ENCODE results near the gene PADI1. TPM values are rescaled to one million over a fixed set of nuclear protein-coding genes. Genes with fewer than 3 reads are reported as not detected.

PADI1 gene
- polyA plus RNA-seq, 1 donor from 2014 or later, result 0.66 TPM

GRCh38 chr1:17243274-17243673 is 38.3 kb downstream of the PADI1 start:
- TF ChIP-seq RAD21 (conservative IDR thresholded peaks at IDR 0.05) (no peak), POLR2AphosphoS5 (IDR thresholded peaks at IDR 0.05) (no peak), EZH2 (IDR thresholded peaks at IDR 0.05; ENCODE audit: borderline replicate concordance, insufficient read depth, low read length, poor library complexity, severe bottlenecking) (no peak), MXI1 (conservative IDR thresholded peaks at IDR 0.05; ENCODE audit: poor library complexity, severe bottlenecking) (no peak), TAF1 (IDR thresholded peaks at IDR 0.05; ENCODE audit: low read depth) (no peak), EP300 (conservative IDR thresholded peaks at IDR 0.05; ENCODE audit: poor library complexity, severe bottlenecking) (no peak), CTCF (IDR thresholded peaks at IDR 0.05; ENCODE audit: poor library complexity, severe bottlenecking) (no peak), SMC3 (conservative IDR thresholded peaks at IDR 0.05; ENCODE audit: poor library complexity) (no peak), REST (IDR thresholded peaks at IDR 0.05; ENCODE audit: borderline replicate concordance) (no peak)
- H3K9me3 ChIP-seq (ENCODE audit: low read length), result no peaks in the 10 kb centered on the region
- H3F3A ChIP-seq (ENCODE audit: insufficient read depth, low read length, poor library complexity, severe bottlenecking), result no peaks in the 10 kb centered on the region
- no peaks in the 10 kb centered on the region for H3K79me2 ChIP-seq (replicated peaks; ENCODE audit: insufficient read depth, low read length)
- H3K9me2 ChIP-seq (ENCODE audit: insufficient read depth, low read length), result no peaks in the 10 kb centered on the region
- no peak overlapping the region for H2AFZ ChIP-seq (ENCODE audit: low read depth, low read length)
- no peak overlapping the region for H3K4me3 ChIP-seq (ENCODE audit: low read length)
- H3K27ac ChIP-seq (ENCODE audit: low read length), result no peak overlapping the region
- no peak overlapping the region for H3K9ac ChIP-seq (ENCODE audit: low read length)
- no peaks in the 10 kb centered on the region for H4K20me1 ChIP-seq (ENCODE audit: insufficient read depth)
- H3K27me3 ChIP-seq (ENCODE audit: insufficient read depth, low read depth, low read length), result no peaks in the 10 kb centered on the region
- no peaks in the 10 kb centered on the region for H3K36me3 ChIP-seq (ENCODE audit: insufficient read depth, low read length)
- H3K4me2 ChIP-seq (ENCODE audit: low read length), result no peak overlapping the region

DNA sequence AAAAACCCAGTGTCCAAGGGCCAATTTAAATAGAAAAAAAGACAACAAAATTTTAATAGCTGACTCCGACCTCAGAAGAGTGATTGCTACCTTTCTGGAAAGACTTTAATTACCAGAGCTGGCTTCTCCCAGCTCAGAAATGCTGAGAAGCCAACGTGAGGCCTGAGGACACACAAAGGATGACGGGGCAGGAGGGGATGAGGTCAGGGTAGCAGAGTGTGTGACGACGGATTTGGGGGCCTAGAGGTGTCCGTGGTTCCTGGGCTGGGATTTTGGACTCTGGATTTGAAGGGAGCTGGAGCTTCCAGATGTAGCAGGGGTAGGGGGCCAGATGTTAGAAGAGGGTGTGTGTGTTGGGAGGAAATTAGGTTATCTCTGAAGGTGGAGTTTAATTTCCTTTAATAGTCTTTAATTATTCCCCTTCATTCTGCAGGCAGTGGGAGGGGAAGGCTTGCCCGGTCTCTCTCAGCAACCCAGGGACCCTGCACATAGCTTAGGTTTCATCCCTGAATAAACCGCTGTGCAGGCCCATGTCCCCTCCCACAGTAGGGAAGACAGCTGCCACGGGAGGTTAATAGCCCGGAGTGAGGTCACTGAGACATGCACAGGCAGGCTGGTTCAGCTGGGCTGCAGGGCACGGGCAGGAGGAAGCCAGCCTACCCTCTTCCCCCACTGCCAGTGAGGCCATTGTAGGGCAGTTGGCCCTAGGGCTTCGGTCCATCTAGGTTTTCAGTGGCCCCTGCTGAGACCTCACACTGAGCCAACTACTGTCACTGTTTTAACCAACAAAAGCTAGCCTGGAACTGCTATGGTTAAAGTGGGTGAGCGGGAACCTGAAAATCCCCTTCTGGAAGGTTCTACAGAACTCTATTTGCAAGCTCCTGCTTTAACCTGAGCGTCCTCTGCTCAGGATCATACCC is 40.2 kb downstream of the PADI1 start:
- no peaks in the 10 kb centered on the region for H3F3A ChIP-seq (ENCODE audit: insufficient read depth, low read length, poor library complexity, severe bottlenecking)
- H4K20me1 ChIP-seq (ENCODE audit: insufficient read depth), result no peaks in the 10 kb centered on the region
- H3K79me2 ChIP-seq (replicated peaks; ENCODE audit: insufficient read depth, low read length), result no peaks in the 10 kb centered on the region
- H3K9me3 ChIP-seq (ENCODE audit: low read length), result no peaks in the 10 kb centered on the region
- no peak overlapping the region for H2AFZ ChIP-seq (ENCODE audit: low read depth, low read length)
- H3K4me3 ChIP-seq (ENCODE audit: low read length), result no peak overlapping the region
- no peak overlapping the region for H3K27ac ChIP-seq (ENCODE audit: low read length)
- no peaks in the 10 kb centered on the region for H3K36me3 ChIP-seq (ENCODE audit: insufficient read depth, low read length)
- H3K9me2 ChIP-seq (ENCODE audit: insufficient read depth, low read length), result no peaks in the 10 kb centered on the region
- H3K27me3 ChIP-seq (ENCODE audit: insufficient read depth, low read depth, low read length), result no peaks in the 10 kb centered on the region
- no peak overlapping the region for H3K9ac ChIP-seq (ENCODE audit: low read length)
- H3K4me2 ChIP-seq (ENCODE audit: low read length), result no peak overlapping the region
- no peak for TF ChIP-seq TAF1 (IDR thresholded peaks at IDR 0.05; ENCODE audit: low read depth)
- no peak for TF ChIP-seq REST (IDR thresholded peaks at IDR 0.05; ENCODE audit: borderline replicate concordance)
- TF ChIP-seq RAD21 (conservative IDR thresholded peaks at IDR 0.05), result no peak
- TF ChIP-seq MXI1 (conservative IDR thresholded peaks at IDR 0.05; ENCODE audit: poor library complexity, severe bottlenecking), result no peak
- TF ChIP-seq EZH2 (IDR thresholded peaks at IDR 0.05; ENCODE audit: borderline replicate concordance, insufficient read depth, low read length, poor library complexity, severe bottlenecking), result no peak
- TF ChIP-seq POLR2AphosphoS5 (IDR thresholded peaks at IDR 0.05), result no peak
- no peak for TF ChIP-seq CTCF (IDR thresholded peaks at IDR 0.05; ENCODE audit: poor library complexity, severe bottlenecking)
- TF ChIP-seq SMC3 (conservative IDR thresholded peaks at IDR 0.05; ENCODE audit: poor library complexity), result no peak
- no peak for TF ChIP-seq EP300 (conservative IDR thresholded peaks at IDR 0.05; ENCODE audit: poor library complexity, severe bottlenecking)

All from neural cell (in vitro differentiated cells).